Endothelial cell of umbilical vein (primary cell): ENCODE measurements around the gene DOCK8.

ENCODE experiments used
- CTCF ChIP-seq, 2 donors: IDR thresholded peaks; 1 replicate in 1 of 2; 2 replicates in 1 of 2; pipeline ENCODE4 v1.5.1; 2011; ENCODE audit warnings: low read length in 2 of 2, mild to moderate bottlenecking in 2 of 2, moderate library complexity in 2 of 2, control low read depth in 1 of 2, inconsistent platforms in 1 of 2, low read depth in 1 of 2; ENCODE audit not compliant: insufficient read depth in 1 of 2; ENCODE audit errors: extremely low read depth in 1 of 2
- POLR2A ChIP-seq: IDR thresholded peaks from 2 replicates; pipeline ENCODE4 v1.6.1; 2012; ENCODE audit warnings: low read depth, mild to moderate bottlenecking, control low read depth, low read length
- POLR2AphosphoS5 ChIP-seq: IDR thresholded peaks from 2 replicates; pipeline ENCODE4 v1.6.1; 2012; ENCODE audit warnings: low read depth, mild to moderate bottlenecking, control low read depth, low read length, moderate library complexity; ENCODE audit not compliant: insufficient read depth

- TF ChIP-seq CTCF (IDR thresholded peaks at IDR 0.05; ENCODE audit: extremely low read depth in 1 of 2, insufficient read depth in 1 of 2, low read depth in 1 of 2, low read length in 2 of 2): no peak
- TF ChIP-seq POLR2A: no peak
- TF ChIP-seq POLR2AphosphoS5: no peak
Measured at GRCh38 chr9:486156-486555, 271.5 kb downstream of the DOCK8 start.
